CD4-positive, alpha-beta memory T cell (primary cell): ENCODE data around the gene SAP30BP. TPM values are rescaled to one million over a fixed set of nuclear protein-coding genes. Genes with fewer than 3 reads are reported as not detected.

Source experiments
- CTCF ChIA-PET: fragments of 350-600 bp; sonication (Branson Sonifier 250); formaldehyde crosslinking; loops from one replicate; lab custom pipeline; 2021; ENCODE audit warnings: inconsistent platforms; ENCODE audit not compliant: partially characterized antibody; lab: Charles Lee
- POLR2A ChIA-PET: fragments of 350-600 bp; sonication (Branson Sonifier 250); formaldehyde crosslinking; loops from one replicate; lab custom pipeline; 2021; ENCODE audit not compliant: partially characterized antibody; lab: Charles Lee
- DNase-seq, 5 donors: peaks; one replicate each; pipeline versions ENCODE4 v3.0.0 to v3.0.0-alpha.2; 2020 to 2022; ENCODE audit warnings: mixed read lengths in 1 of 5
- H3K27ac ChIP-seq: one replicate; pipeline ENCODE4 v1.7.0; 2013; ENCODE audit warnings: low read depth, low read length
- H3K27me3 ChIP-seq: 2 replicates; pipeline ENCODE4 v1.7.0; 2013; ENCODE audit warnings: mild to moderate bottlenecking, low read length, moderate library complexity; ENCODE audit not compliant: insufficient read depth
- H3K36me3 ChIP-seq: 2 replicates; pipeline ENCODE4 v1.7.0; 2013; ENCODE audit warnings: mild to moderate bottlenecking, low read length, moderate library complexity; ENCODE audit not compliant: insufficient read depth
- H3K4me1 ChIP-seq: 2 replicates; pipeline ENCODE4 v1.7.0; 2013; ENCODE audit warnings: mild to moderate bottlenecking, low read length, moderate library complexity; ENCODE audit not compliant: insufficient read depth
- H3K4me3 ChIP-seq, 2 donors: one replicate each; pipeline ENCODE4 v1.7.0; 2013; ENCODE audit warnings: low read length in 2 of 2, mild to moderate bottlenecking in 1 of 2
- H3K9me3 ChIP-seq, 2 donors: one replicate each; pipeline ENCODE4 v1.7.0; 2013; ENCODE audit warnings: low read length in 2 of 2, control low read depth in 1 of 2; ENCODE audit not compliant: control insufficient read depth in 1 of 2
- H3K27ac Mint-ChIP-seq, 7 donors: one replicate each; pipeline ENCODE4 v1.8.0; 2020 to 2021; ENCODE audit warnings: mixed read lengths in 7 of 7, mild to moderate bottlenecking in 6 of 7, inconsistent platforms in 3 of 7, moderate library complexity in 3 of 7
- H3K27me3 Mint-ChIP-seq, 2 donors: one replicate each; pipeline ENCODE4 v1.8.0; 2020 to 2021; ENCODE audit warnings: mixed read lengths in 2 of 2
- H3K36me3 Mint-ChIP-seq, 2 donors: one replicate each; pipeline ENCODE4 v1.8.0; 2020 to 2021; ENCODE audit warnings: mixed read lengths in 2 of 2, inconsistent platforms in 1 of 2, mild to moderate bottlenecking in 1 of 2
- H3K4me1 Mint-ChIP-seq, 4 donors: one replicate each; pipeline ENCODE4 v1.8.0; 2020 to 2021; ENCODE audit warnings: mixed read lengths in 4 of 4, mild to moderate bottlenecking in 1 of 4
- H3K4me3 Mint-ChIP-seq, 8 donors: one replicate each; pipeline ENCODE4 v1.8.0; 2020 to 2021; ENCODE audit warnings: mixed read lengths in 8 of 8, mild to moderate bottlenecking in 7 of 8, moderate library complexity in 6 of 8, inconsistent platforms in 3 of 8
- H3K9me3 Mint-ChIP-seq, 8 donors: one replicate each; pipeline ENCODE4 v1.8.0; 2020 to 2021; ENCODE audit warnings: mixed read lengths in 8 of 8, mild to moderate bottlenecking in 5 of 8, inconsistent platforms in 3 of 8, moderate library complexity in 1 of 8
- intact Hi-C: fragments of 100-400 bp; cut with micrococcal nuclease; formaldehyde crosslinking; loops from one replicate; pipeline ENCODE4 v1.15.1; 2023
- polyA plus RNA-seq, 2 donors: library from polyadenylated mRNA; unstranded; fragments of 300-500 nt; fragmentation: Illumina TruSeq; gene quantifications; one replicate each; pipeline ENCODE4 v1.2.3, GENCODE V29; 2021
- total RNA-seq, 2 experiments: library from RNA; stranded (reverse); gene quantifications; one replicate each; pipeline ENCODE4 v1.2.3, GENCODE V29; 2021

SAP30BP gene
- total and polyA plus RNA-seq, 4 experiments from 2014 or later = 69.9 to 119 (median 97.5) TPM

DNA sequence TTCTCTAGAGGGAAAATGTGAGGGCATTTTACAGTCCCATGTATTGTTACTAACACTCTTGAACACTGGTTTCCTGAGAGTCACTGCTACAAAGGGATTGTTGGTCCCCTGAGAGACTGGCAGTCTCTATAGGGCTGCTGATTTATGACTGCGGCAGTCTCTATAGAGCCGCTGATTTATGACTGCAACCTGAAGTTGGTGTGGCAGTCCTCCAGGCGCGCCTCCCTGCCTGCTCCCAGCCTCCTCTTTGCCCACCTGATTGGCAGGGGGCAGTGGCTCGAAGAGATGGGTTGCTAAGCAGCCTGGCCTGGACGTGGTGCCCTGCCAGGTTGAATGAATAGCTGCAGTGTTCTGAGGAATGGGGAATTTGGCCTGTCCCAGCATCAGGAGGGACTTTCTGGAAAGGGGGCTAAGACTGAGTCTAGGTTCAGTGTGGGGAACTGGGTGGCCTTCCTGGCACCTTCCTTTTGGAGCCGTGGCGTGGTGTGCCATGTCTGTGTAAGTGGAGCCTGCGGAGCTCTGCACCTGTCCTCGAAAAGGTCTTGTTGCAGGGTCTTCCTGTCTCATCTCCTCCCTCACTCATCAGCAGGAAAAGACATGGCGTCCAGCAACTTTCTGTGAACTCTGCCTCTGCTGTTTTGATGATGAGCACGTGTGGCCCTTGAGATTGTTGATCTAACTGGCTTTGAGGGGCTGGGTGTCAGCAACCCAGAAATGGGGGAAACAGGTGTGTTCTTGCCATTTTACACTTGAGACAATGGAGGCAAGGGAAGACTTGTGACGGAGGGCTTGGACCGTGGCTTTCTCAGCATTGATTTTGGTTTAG, 24.9 kb downstream of the SAP30BP start:
- Mint-ChIP-seq H3K36me3 (peaks cover 11 to 65% of the 10 kb centered on the region in 2 donors), H3K9me3 (no peaks in the 10 kb centered on the region), H3K4me1 (peaks cover 22 to 41% (median 27%) of the 10 kb centered on the region in 4 donors), H3K27me3 (no peaks in the 10 kb centered on the region), H3K4me3 (no peak overlapping the region), H3K27ac (peak overlapping the region in 3 of 7 donors; percentile 29 to 70 (median 29))
- Histone ChIP-seq H3K9me3 (no peaks in the 10 kb centered on the region), H3K36me3 (peaks cover 47% of the 10 kb centered on the region), H3K27me3 (no peaks in the 10 kb centered on the region), H3K4me3 (no peak overlapping the region), H3K4me1 (peaks cover 20% of the 10 kb centered on the region), H3K27ac (no peak overlapping the region)
- POLR2A ChIA-PET = interaction anchor here (1.4 kb wide), 1 partner anchor 29 kb away, joined by 3 read pairs; no protein-coding TSS in a partner anchor
- intact Hi-C loops = no loop called here
- no peak for DNase-seq
- CTCF ChIA-PET = interaction anchor here (1.0 to 1.5 kb wide), 2 partner anchors 17 to 59 kb away, joined by 3 to 5 read pairs; no protein-coding TSS in a partner anchor

DNA sequence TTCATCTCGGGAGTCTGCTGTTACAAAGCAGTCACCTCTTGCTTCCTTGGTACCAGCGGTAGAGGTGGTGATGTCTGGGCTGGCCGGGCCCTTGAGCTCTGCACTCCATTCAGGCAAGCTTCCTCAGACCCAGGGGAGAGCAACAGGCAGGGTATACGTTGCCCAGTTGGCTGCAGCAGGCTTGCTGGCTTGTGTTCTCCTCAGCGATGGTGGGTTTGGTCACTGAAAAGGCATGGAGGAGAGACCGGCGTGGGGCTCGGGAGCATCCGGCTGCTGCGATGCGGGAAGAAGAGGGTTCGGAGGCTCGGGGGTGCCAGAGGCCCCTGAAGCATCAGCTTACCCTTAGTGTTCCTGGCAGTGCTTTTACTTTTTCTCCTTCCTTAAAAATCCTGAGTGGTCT, 25.8 kb downstream of the SAP30BP start:
- no peak for DNase-seq
- Mint-ChIP-seq H3K27me3 (no peaks in the 10 kb centered on the region), H3K4me3 (no peak overlapping the region), H3K27ac (peak overlapping the region in 1 of 7 donors; percentile 57), H3K9me3 (no peaks in the 10 kb centered on the region), H3K36me3 (peaks cover 17 to 69% of the 10 kb centered on the region in 2 donors), H3K4me1 (peaks cover 17 to 41% (median 23%) of the 10 kb centered on the region in 4 donors)
- intact Hi-C loops = no loop called here
- peaks cover 54% of the 10 kb centered on the region for H3K36me3 ChIP-seq
- H3K4me1 ChIP-seq = peaks cover 17% of the 10 kb centered on the region
- H3K9me3 ChIP-seq = no peaks in the 10 kb centered on the region
- no peak overlapping the region for H3K27ac ChIP-seq
- CTCF ChIA-PET = interaction anchor here (0.6 to 1.5 kb wide), 5 partner anchors 10 to 95 kb away, joined by 3 to 5 read pairs (median 3); no protein-coding TSS in a partner anchor
- POLR2A ChIA-PET = interaction anchor here (1.4 kb wide), 1 partner anchor 28 kb away, joined by 3 read pairs; no protein-coding TSS in a partner anchor
- no peak overlapping the region for H3K4me3 ChIP-seq
- H3K27me3 ChIP-seq = no peaks in the 10 kb centered on the region

DNA sequence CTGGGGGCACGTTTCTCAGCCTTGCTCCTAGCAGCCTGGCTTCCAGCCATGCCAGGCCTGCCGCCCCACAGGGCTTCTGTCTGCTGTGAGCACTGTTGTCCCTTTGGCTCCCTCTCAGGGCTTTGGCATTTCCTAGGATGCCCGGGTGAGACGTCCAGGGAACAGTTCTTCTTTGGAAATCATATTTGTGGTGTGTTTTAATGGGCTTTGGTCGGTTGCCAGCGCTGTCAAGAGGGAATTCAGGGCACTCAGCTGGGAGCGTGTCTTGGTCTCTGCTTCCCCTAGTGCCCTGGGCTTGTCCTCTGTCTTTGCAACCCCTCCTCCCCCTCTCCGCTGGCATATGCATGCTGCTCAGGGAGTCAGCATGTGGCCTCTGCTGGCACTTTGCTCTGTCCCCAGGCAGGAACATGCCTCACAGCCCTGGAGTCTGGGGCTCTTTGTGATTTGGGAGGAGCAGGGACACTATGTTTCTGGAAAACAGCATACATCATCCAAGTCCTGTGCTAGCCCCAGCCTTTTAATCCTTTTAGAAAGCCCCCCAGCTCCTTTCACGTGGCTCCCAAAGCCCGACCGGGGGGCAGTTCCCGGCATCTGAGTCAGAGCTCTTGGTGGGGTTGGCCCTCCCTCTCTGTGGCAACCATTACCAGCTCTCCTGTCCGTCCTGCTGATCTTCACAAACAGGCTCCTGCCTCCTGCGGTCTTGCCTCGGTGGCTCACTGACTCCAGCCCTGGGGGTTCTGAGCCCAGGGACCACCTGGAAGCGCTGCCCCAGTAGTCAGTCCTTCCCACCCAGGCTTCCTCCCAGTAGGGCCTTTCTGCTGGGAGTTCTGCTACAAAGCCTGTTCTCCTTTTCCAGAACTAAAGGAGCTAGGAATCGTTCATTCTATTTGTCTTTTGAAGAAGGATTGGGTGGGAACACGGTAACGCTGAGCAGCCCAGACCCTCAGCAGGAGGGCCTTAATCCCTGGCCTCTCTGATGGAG, 26.7 kb downstream of the SAP30BP start:
- Histone ChIP-seq H3K4me1 (peaks cover 9% of the 10 kb centered on the region), H3K27ac (no peak overlapping the region), H3K9me3 (no peaks in the 10 kb centered on the region), H3K4me3 (no peak overlapping the region), H3K27me3 (no peaks in the 10 kb centered on the region), H3K36me3 (peaks cover 55% of the 10 kb centered on the region)
- Mint-ChIP-seq H3K9me3 (no peaks in the 10 kb centered on the region), H3K27ac (peak overlapping the region in 1 of 7 donors; percentile 18), H3K27me3 (no peaks in the 10 kb centered on the region), H3K4me3 (no peak overlapping the region), H3K4me1 (peaks cover 15 to 34% (median 16%) of the 10 kb centered on the region in 4 donors), H3K36me3 (peaks cover 18 to 72% of the 10 kb centered on the region in 2 donors)
- intact Hi-C loops = no loop called here
- ChIA-PET POLR2A (no interaction called here), CTCF (interaction anchor here (0.6 to 1.5 kb wide), 3 partner anchors 11 to 54 kb away, joined by 3 to 5 read pairs (median 3); no protein-coding TSS in a partner anchor)
- DNase-seq = no peak

DNA sequence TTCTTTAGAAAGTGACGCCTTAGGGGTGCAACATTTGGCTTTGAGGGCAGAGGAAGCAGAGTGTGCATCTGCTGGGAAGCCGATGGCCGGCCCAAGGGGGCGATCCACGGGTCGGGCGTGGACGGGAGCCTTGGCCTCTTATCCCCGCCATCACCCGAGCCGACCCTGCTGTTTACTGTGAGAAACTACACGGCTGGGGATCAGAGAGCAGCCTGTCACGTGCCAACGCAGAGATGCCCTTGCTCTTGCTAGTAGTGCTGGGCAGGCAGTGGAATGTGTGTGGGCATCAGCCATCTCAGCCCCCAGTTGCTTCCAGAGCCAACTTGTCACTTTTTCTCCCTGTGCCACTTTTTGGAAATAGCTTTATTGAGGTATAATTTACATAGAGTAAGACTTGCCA, 27.4 kb downstream of the SAP30BP start:
- no peak overlapping the region for H3K27ac Mint-ChIP-seq
- peaks cover 10 to 27% (median 11%) of the 10 kb centered on the region in 4 donors for H3K4me1 Mint-ChIP-seq
- no peaks in the 10 kb centered on the region for H3K27me3 ChIP-seq
- H3K9me3 ChIP-seq = no peaks in the 10 kb centered on the region
- H3K4me3 Mint-ChIP-seq = no peak overlapping the region
- ChIA-PET POLR2A (no interaction called here), CTCF (no interaction called here)
- no peak overlapping the region for H3K4me3 ChIP-seq
- H3K27ac ChIP-seq = no peak overlapping the region
- no peaks in the 10 kb centered on the region for H3K9me3 Mint-ChIP-seq
- intact Hi-C loops = no loop called here
- peaks cover 20 to 73% of the 10 kb centered on the region in 2 donors for H3K36me3 Mint-ChIP-seq
- peaks cover 3% of the 10 kb centered on the region for H3K4me1 ChIP-seq
- no peak for DNase-seq
- peaks cover 56% of the 10 kb centered on the region for H3K36me3 ChIP-seq
- H3K27me3 Mint-ChIP-seq = no peaks in the 10 kb centered on the region

DNA sequence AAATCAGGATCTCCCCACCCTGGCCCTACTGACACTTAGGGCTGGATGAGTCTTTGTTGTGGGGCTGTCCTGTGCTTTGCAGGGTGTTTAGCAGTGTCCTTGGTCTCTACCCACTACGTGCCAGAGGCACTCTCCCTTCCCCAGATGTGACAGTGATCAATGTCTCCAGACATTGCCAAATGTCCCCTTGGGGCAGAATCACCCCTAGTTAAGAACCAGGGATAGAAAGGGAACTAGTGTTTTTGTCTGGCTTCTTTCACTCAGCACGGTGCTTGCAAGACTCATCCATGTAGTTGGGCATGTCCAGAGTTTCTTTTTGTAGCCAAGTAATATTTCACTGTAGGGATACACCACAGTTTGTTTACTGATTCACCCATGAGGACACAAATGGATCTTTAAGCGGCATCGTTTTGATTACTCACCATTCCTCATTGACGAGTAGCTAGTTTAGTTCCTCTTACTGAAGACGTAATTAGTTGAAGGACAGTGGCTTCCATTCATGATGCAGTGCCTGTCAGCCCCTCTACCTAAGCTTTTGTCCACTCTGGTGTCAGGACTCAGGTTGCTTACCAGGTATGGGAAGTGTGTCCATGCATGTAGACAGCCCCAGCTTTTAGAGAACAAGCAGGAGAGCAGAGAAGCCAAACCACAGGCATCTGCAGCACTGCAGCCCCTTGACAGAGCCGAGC, 28.1 kb downstream of the SAP30BP start:
- peaks cover 64% of the 10 kb centered on the region for H3K36me3 ChIP-seq
- ChIA-PET POLR2A (no interaction called here), CTCF (interaction anchor here (1.0 kb wide), 1 partner anchor 53 kb away, joined by 4 read pairs; no protein-coding TSS in a partner anchor)
- no peaks in the 10 kb centered on the region for H3K27me3 ChIP-seq
- Mint-ChIP-seq H3K9me3 (no peaks in the 10 kb centered on the region), H3K27me3 (no peaks in the 10 kb centered on the region), H3K36me3 (peaks cover 23 to 77% of the 10 kb centered on the region in 2 donors), H3K27ac (no peak overlapping the region), H3K4me1 (peaks cover 6 to 23% (median 7%) of the 10 kb centered on the region in 4 donors), H3K4me3 (peak overlapping the region in 1 of 8 donors; percentile 55)
- no peak overlapping the region for H3K27ac ChIP-seq
- no peak for DNase-seq
- no peaks in the 10 kb centered on the region for H3K9me3 ChIP-seq
- intact Hi-C loops = no loop called here
- H3K4me3 ChIP-seq = no peak overlapping the region
- H3K4me1 ChIP-seq = no peaks in the 10 kb centered on the region

DNA sequence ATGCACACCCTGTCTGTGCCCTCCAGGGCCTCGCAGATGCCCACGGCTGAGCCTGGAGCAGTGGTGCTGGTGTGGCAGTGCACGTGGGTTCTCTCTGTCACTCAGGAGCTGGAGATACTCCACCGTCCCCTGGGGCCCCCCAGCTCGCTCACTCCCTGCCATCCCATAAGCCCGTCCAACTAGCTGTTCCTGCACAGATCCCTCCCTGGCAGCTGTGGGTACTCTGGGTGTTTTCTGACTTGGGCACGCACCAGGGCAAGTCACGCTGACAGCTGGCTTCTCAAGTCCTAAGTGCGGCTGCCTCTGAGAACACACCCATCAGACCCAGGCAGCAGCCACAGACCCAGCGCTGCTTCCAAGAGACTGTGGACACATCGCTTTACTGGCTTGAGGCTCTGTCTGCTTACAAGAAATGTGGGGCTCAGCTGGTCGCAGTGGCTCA, 28.7 kb downstream of the SAP30BP start:
- no peak overlapping the region for H3K27ac Mint-ChIP-seq
- H3K9me3 Mint-ChIP-seq = no peaks in the 10 kb centered on the region
- no peaks in the 10 kb centered on the region for H3K4me1 ChIP-seq
- POLR2A ChIA-PET = interaction anchor here (0.7 kb wide), 1 partner anchor 51 kb away, joined by 4 read pairs; no protein-coding TSS in a partner anchor
- no peaks in the 10 kb centered on the region for H3K27me3 ChIP-seq
- H3K4me1 Mint-ChIP-seq = peaks cover 5 to 21% (median 6%) of the 10 kb centered on the region in 4 donors
- no peaks in the 10 kb centered on the region for H3K27me3 Mint-ChIP-seq
- CTCF ChIA-PET = interaction anchor here (1.0 kb wide), 2 partner anchors 52 to 55 kb away, joined by 4 to 6 read pairs; no protein-coding TSS in a partner anchor
- H3K4me3 Mint-ChIP-seq = no peak overlapping the region
- intact Hi-C loops = no loop called here
- H3K9me3 ChIP-seq = no peaks in the 10 kb centered on the region
- peaks cover 29 to 78% of the 10 kb centered on the region in 2 donors for H3K36me3 Mint-ChIP-seq
- no peak overlapping the region for H3K27ac ChIP-seq
- peaks cover 69% of the 10 kb centered on the region for H3K36me3 ChIP-seq
- H3K4me3 ChIP-seq = no peak overlapping the region
- no peak for DNase-seq
